Measurements from ENCODE around the gene TPI1. TPM values are rescaled to one million over a fixed set of nuclear protein-coding genes. Genes with fewer than 3 reads are reported as not detected.
"Not testable (repeated sequence)": the region's sequence is repeated elsewhere in the genome, so short reads cannot be mapped to it uniquely, and the experiment has no call there.

TPI1 gene
- polyA plus RNA-seq, 12 donors: 520 to 1,204 (median 950) TPM; not detected in 1

DNA sequence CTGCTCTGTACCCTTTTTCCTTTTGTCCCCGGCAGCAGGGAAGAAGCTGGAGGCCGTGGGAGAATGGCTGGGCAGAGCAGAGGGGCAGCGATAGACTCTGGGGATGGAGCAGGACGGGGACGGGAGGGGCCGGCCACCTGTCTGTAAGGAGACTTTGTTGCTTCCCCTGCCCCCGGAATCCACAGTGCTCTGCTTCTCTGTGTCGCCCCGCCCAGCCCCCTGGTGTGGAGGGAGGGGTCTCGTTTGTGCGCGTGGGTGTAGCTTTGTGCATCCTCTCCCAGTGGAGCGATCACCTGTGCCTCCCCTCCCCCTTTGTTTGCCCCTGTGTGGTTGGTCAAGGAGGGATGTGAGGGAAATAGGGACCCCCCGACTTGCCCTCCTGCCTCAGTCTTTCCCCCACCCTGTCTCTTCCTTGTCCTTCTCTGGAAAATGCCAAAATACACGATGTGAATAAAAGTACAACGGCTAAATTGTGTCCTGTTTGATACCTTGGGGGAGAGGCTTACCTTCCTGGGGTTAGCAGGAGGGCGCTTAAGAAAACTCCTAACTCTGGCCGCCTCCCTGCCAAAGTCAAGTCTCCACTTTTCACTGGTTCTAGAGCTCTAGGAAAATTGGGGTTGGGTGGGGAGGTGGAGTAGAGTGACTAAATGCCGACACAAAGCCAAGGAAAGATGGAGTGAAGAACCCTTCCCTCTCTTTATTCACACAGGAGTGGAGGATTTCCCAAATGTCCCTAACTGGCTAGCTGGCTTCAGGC lies 990 bp upstream of the TPI1 start:
- DNase-seq: no peak

DNA sequence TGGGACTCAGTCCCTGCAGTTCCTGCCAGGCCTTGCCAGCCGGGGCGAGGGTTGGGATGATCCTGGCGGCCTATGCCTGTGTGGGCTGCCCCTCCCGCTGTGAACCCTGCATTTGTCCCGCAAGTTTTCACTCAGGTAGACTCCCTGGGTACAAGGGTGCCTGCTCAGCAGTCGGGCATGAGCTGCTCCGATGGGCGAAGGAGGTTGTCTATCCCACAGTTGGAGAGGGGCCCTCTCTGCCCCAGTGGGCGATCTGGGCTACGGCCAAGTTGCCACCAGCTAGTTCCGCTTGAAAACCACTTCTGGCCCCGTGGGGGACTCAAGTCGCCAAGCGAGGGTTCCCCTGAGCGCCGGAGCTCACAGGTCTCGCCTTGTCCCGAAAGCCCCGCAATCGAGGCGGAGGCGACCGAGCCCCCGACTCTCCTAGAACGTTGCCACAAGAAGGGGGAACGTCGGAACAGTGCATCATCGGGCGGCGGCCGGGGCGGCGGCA lies 365 bp upstream of the TPI1 start:
- DNase-seq: no peak

DNA sequence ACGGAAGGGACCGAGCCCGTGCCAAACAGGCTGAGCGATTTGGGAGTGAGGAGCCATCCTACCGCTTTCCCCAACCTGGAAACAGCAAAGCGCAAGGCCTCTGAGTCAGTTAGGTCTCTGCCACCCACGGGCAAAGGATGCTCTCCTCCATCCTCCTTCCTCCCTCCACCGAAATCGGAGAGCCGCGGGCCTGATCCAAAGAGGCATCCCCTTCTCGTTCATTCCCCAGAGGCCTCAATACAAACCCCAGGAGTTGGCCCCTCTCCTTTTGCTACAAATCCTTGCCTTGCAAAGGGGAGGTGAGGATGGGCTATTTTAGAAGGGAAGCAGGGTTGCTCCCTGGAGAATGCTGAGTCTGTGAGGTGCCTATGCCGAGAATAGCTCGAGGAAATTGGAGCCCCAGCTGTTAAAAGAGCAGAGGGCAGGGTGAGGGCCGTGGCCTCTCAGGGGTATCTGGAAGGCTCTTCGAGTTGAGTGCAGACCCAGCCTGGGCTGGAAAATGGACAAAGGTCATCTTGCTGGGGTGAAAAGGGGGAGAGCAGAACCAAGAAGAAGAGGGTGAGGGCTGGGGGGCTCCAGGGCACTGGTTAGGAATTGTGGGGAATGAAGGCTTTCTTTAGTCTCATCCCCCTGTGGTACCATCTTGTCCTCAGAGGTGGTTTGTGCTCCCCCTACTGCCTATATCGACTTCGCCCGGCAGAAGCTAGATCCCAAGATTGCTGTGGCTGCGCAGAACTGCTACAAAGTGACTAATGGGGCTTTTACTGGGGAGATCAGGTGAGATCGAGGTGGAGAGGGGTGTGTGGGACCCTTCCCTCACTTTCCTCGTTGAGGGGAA lies 1.1 kb downstream of the TPI1 start:
- no peak for DNase-seq

DNA sequence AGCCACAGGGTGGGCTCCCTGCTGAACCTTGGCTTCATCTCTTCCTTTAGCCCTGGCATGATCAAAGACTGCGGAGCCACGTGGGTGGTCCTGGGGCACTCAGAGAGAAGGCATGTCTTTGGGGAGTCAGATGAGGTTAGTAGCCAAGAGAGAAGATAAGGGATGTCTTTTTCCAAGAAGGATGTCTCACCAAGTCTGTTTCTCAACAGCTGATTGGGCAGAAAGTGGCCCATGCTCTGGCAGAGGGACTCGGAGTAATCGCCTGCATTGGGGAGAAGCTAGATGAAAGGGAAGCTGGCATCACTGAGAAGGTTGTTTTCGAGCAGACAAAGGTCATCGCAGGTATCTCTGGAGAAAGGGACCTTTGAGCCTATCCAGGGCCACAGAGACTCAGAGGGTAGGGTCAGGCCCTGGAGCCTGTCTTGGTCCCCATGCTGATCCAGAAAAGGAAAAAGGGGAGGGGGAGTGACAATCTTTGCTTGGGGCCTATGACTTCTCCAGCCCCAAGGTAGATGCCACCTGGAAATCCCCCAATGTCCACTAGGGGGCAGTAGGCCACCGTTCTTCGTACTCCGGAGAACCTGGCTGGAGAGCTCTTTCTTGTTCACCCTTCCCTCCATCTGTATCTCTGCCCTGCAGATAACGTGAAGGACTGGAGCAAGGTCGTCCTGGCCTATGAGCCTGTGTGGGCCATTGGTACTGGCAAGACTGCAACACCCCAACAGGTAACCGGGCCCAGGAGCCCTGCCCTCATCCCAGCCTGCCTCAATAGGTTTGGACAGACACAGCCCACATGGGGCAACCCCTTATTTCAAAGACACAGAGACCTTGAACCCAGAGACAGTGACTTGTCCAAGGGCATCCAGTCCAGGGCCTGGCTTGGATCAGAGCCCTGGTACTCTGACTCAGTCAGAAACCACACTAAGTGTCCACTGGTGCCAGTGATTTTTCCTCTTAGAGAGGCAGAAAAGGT lies 2.0 kb downstream of the TPI1 start:
- peak; percentile 84 for DNase-seq

DNA sequence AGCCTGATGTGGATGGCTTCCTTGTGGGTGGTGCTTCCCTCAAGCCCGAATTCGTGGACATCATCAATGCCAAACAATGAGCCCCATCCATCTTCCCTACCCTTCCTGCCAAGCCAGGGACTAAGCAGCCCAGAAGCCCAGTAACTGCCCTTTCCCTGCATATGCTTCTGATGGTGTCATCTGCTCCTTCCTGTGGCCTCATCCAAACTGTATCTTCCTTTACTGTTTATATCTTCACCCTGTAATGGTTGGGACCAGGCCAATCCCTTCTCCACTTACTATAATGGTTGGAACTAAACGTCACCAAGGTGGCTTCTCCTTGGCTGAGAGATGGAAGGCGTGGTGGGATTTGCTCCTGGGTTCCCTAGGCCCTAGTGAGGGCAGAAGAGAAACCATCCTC lies 3.0 kb downstream of the TPI1 start:
- not testable (repeated sequence) for DNase-seq

DNA sequence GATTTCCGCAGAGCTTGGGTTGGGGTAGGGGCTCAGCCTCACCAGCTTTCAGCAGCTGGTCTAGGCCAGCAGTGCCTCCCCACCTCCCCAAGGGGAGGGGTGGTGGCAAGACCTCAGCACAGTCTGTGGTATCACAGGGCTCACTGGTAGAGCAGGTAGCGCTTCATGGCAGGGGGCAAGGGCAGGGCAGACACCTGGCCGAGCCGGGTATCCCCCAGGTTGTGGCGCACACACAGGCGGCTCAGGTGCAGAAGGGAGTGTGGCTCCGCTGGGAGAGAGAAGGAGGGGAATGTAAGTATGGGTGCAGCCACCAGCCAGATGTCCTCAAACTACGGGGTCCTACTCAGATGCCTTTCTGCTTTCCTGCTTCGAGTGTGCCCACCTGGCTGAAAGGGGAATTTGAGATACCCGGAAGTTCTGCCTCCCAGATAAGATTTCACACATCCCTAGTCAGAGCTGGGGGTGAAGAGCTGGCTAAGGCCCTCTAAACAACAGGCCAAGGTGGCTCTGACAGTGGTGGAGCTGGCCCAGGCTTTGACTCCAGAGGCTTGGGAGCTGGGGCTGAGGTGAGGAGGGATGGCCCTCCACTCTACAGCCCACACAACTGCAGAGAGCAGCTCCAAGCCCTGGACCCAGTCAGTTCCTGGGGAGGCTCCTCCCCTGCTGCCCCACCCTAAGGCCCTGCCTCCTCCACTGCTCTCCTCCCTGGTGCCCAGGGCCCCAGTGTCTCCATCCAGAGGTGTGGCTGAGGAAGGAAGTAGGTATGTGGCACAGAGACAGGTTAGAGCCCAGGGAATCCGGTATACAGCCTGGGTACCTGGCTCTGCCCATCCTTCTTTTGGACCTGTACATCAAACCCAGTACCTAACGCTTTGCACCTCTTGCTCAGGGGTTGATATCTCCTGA lies 4.0 kb downstream of the TPI1 start:
- DNase-seq: no peak

DNA sequence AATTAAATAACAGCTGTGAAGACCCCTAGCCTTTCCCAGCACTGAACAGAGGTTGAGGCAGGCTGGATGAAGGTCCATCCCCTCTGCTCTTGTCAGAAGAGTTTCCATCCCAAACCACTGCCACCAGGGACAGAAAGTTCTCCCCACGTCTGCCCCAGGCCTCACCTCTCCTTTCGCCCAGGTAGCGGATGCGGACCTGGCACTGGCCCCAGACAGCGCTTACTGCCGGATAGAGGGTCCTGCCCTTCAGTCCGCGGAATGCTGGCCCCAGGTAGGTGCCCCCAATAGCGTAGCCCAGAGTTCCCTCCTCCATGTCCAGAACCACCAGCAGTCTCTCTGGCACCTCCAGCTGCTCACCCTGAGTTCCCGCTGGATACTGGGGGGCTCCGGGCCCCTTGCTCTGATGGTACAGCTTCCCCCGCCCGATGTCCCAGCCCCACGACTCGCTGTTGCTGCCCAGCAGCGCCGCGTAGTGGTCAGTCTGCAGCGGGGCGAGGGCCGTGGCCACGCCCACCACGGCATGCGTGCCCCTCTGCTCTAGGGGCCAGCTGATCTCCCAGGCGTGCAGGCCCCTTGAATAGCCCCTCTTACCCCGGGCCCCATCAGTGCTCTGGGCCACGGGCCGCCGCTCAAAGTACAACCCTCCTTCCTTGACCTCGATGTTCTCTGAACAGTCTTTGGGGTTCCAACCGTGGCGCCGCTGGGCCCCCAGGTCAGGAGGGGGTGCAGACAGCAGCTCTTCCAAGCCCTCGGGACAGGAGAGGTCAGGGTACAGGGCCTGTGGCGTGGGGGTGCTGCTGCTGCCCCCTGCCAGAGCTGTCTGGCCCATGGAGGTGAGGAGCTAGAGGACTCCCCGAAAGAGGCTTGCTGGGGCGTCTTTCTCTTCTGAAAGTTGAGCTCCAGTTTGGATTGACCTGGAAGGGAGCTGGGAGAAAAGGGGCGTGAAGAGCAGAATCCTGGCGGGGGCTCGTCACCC lies 5.0 kb downstream of the TPI1 start:
- DNase-seq: peak; percentile 90

DNA sequence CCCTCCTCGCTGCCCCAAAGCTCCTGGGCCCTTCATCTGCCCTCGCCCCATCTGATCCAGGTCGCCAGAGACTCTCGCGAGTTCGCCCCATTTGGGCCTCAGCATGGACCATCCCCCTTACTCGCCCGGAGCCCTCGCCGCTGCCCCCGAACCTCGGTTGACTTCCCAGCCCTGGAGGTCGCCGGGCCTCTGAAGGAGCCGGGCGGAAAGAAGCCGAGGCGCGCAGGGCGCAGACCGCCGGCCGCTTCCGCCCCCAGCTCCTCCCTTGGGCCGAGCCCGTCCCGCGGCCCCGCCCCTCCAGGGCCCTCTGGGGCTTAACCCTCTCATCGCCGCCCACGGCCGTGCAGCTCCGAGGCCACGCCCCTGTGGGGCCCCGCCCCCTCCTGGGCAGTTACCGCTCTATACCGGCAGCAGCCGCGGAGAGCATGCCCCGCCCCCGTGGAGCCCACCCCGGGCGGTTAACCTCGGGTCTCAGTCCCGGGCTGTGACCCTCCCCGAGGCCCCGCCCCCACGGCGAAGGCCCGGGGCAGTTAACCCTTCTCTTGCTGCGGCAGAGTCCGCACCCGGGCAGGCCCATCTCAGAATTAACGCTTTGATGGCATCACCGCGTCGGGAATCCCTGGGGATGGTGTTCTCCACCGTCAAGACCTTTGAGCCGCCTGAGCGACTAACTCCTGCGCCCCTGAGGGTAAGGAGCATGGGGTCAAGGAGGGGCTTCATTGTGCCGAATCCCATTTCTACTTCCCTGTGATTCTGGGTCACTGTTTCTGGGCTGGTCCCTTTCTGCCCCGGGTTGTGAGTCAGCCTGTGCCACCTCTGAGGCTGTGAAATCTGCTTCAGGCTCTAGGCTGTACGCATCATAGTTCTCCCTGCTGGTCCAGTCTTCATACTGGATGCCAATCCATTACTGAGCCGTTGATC lies 6.0 kb downstream of the TPI1 start, which contains the start of gene SPSB2:
Gene SPSB2 (minus strand): TSS at position 210 of the 921 bp plus-strand sequence. CDS start 402 bp downstream, outside the sequence.
- DNase-seq: peak; percentile 96

DNA sequence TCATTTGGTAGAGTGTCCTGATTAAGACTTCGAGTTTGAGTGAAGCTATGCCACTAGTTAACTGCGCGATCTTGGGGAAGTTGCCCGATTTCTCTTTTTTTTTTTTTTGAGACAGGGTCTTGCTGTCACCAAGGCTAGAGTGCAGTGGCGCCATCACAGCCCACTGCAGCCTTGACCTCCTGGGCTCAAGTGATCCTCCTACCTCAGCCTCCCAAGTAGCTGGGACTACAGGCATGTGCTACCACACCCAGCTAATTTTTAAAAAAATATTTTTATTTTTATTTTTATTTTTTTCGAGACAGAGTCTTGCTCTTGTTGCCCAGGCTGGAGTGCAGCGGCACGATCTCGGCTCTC lies 6.7 kb downstream of the TPI1 start:
- not testable (repeated sequence) for DNase-seq

DNA sequence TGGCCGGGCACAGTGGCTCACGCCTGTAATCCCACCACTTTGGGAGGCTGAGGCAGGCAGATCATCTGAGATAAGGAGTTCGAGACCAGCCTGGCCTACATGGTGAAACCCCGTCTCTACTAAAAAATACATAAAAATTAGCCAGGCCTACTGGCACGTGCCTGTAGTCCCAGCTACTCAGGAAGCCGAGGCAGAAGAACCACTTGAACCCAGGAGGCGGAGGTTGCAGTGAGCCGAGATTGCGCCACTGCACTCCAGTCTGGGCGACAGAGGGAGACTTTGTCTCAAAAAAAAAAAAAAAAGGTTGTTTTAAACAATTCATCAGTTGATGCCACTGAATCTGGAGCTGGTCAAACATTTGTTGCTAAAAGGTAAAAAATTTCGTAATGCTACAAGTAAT lies 12.5 kb downstream of the TPI1 start:
- DNase-seq: not testable (repeated sequence)

DNA sequence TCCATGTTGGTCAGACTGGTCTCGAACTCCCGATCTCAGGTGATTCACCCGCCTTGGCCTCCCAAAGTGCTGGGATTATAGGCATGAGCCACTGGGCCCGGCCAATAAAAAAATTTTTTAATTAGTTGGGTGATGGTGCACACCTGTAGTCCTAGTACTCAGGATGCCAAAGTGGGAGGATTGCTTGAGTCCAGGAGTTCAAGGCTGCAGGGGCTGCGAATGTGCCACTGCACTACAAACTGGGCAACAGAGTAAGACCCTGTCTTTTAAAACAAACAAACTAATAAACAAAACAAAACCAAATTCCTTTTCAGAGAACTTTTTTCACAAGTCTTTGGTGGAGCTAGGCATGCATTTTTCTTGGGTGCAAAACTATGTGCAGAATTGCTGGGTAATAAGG lies 15.9 kb downstream of the TPI1 start:
- no peak for DNase-seq

DNA sequence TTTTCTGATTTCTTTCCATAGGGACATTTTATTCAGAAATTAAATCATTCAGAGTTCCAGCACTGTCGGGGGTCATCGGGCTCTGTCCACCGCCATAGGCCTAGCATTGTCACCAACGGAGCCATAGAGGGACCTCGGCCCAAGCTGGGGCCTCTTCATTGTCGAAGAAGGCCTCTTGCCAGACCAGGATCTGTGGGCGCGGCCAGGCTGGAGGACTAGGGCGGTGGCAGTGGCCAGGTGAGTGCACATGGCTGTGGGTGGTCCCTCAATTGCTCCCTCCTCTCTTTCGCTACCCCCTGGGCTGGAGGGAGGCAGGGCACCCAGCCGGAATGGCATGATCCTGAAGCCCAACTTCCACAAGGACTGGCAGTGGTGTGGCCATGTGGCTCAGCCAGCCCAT lies 16.4 kb downstream of the TPI1 start:
- no peak for DNase-seq

DNA sequence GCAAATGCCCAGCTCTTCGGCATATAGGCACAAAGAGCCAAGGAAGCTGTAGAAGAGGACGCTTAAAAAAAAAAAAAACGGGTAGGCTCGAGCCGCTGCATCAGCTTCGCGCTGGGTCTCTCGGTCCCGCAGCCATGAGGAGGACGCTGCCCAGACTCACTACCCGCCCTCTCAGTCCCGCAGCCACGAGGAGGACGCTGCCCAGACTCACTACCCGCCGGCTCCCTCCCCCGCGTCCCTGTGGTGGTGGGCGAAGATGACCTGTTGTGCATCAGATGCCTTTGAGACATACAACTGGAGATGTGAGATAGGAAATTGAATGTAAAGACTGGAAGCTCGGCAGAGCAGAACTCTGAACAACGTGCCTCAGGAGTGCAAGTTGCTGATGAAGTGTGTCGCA lies 17.2 kb downstream of the TPI1 start:
- no peak for DNase-seq

DNA sequence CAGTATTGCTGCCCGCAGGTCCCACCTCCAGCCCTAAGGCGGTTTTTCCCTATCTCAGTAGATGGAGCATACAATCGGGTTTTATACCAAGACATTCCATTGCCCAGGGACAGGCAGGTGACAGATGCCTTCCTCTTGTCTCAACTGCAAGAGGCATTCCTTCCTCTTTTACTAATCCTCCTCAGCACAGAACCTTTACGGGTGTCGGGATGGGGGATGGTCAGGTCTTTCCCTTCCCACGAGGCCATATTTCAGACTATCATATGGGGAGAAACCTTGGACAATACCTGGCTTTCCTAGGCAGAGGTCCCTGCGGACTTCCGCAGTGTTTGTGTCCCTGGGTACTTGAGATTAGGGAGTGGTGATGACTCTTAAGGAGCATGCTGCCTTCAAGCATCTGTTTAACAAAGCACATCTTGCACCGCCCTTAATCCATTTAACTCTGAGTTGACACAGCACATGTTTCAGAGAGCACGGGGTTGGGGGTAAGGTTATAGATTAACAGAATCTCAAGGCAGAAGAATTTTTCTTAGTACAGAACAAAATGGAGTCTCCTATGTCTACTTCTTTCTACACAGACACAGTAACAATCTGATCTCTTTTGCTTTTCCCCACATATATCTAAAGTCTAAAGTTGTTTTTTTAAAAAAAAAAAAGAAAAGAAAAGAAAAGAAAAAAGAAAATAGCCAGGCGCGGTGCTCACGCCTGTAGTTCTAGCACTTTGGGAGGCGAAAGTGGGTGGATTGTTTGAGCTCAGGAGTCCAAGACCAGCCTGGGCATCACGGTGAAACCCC lies 19.1 kb downstream of the TPI1 start:
- DNase-seq: not testable (repeated sequence)

DNA sequence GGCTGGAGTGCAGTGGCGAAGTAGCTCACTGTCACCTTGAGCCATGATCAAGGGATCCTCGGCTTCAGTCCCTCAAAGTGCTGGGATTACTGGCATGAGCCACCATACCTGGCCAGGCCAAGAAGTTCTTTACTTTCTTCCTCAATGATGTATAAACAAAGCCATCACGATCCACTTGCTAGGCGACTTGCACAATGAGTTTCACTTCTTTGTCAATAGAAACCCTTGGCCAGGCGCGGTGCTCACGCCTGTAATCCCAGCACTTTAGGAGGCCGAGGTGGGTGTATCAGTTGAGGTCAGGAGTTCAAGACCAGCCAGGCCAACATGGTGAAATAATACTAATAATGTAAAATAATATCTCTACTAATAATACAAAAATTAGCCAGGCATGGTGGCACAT lies 20.1 kb downstream of the TPI1 start:
- no peak for DNase-seq

DNA sequence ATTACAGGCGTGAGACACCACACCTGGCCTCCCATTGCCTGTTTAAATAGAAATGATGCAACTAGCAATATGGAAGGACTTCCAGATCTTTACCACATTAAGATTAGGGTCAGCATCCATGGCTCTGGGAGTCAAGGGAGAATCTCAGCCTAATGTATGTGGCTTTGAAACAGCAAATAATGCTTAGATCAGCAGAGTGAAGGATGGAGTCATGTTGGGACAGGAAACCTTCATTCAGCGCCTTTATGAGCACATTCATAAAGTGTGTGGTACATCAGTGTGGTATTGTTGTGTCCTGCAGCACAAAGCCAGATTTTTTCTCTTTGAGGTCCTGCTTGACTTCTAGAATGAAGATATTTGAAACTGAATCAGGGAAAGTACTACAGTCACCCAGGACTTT lies 21.0 kb downstream of the TPI1 start:
- DNase-seq: no peak

DNA sequence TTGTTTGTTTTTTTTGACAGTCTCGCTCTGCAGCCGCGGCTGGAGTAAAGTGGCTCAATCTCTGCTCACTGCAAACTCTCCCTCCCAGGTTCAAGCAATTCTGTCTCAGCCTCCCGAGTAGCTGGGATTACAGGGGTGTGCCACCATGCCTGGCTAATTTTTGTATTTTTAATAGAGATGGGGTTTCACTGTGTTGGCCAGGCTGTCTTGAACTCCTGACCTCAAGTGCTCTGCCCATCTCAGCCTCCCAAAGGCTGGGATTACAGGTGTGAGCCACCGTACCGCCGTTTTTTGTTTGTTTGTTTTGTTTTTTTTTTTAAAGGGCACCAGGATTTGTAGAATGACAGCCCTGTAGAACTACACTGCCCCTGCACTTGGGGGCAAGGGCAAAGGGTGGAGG lies 21.5 kb downstream of the TPI1 start:
- DNase-seq: not testable (repeated sequence)

All from muscle of arm (tissue), 12 donors.